ENCODE measurements around the gene LTB4R2.

- TF ChIP-seq EZH2 (IDR thresholded peaks at IDR 0.05; ENCODE audit: borderline replicate concordance, low read length) = no peak
- TF ChIP-seq CTCF (IDR thresholded peaks at IDR 0.05; ENCODE audit: low read length) = no peak
These were observed 32.9 kb upstream of the LTB4R2 start for GRCh38 chr14:24277071-24277470.

All from OCI-LY1 (cell line).